Stomach (tissue), 4 donors: ENCODE measurements around the gene MON1A.

Experiments
- CTCF ChIP-seq, 7 experiments: fragments of 450-650 bp in 4 of 7; fragments of 200-600 bp in 3 of 7; sonication (generic) in 3 of 7; IDR thresholded peaks; one replicate each; pipeline ENCODE4 v1.5.1; 2016 to 2019; ENCODE audit warnings: antibody characterized with exemption in 7 of 7, control low read depth in 2 of 7, mild to moderate bottlenecking in 1 of 7
- EP300 ChIP-seq: sonication (generic); formaldehyde crosslinking; IDR thresholded peaks from one replicate; pipeline ENCODE4 v1.6.1; 2017; ENCODE audit warnings: antibody characterized with exemption
- POLR2A ChIP-seq, 4 donors: fragments of 450-650 bp; IDR thresholded peaks; one replicate each; pipeline ENCODE4 v1.6.1; 2016; ENCODE audit warnings: antibody characterized with exemption in 4 of 4, control low read depth in 2 of 4, mild to moderate bottlenecking in 1 of 4, moderate library complexity in 1 of 4
- POLR2AphosphoS5 ChIP-seq, 3 donors: sonication (generic); formaldehyde crosslinking; IDR thresholded peaks; one replicate each; pipeline ENCODE4 v1.6.1; 2016; ENCODE audit warnings: antibody characterized with exemption in 3 of 3

- no peak for TF ChIP-seq POLR2AphosphoS5 (IDR thresholded peaks at IDR 0.05)
- no peak for TF ChIP-seq CTCF (IDR thresholded peaks at IDR 0.05)
- TF ChIP-seq POLR2A (IDR thresholded peaks at IDR 0.05): no peak
- TF ChIP-seq EP300: no peak
Observed at GRCh38 chr3:49911611-49912010, 18.0 kb downstream of the MON1A start.
